Erythroblast (primary cell): ENCODE results near the gene ZMIZ1.

ENCODE experiments used
- GATA1 ChIP-seq: IDR thresholded peaks from 2 replicates; pipeline ENCODE4 v1.6.1; 2011; ENCODE audit warnings: low read depth, mild to moderate bottlenecking, control low read depth, low read length, moderate library complexity
- POLR2A ChIP-seq: IDR thresholded peaks from 2 replicates; pipeline ENCODE4 v1.6.1; 2011; ENCODE audit warnings: mild to moderate bottlenecking, low read length

DNA sequence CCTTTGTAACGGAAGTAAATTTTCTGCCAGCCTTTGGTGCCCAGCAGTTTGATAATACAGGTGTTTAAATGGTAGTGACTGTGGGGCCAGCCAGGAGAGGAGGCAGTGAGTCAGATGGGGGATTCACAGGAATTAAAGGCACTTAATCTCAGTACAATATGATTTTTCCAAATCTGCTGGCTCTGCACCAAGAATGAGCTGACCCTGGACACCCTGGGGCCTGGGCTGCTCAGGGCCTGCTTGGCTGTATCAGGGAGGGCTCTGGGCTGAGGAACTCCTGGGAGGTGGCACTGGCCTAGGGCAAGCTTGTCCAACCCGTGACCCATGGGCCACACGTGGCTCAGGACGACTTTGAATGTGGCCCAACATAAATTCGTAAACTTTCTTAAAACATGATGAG is 104.1 kb downstream of the ZMIZ1 start:
- no peak for TF ChIP-seq POLR2A
- no peak for TF ChIP-seq GATA1
